ENCODE measurements around the gene PNMA6F.

DNA sequence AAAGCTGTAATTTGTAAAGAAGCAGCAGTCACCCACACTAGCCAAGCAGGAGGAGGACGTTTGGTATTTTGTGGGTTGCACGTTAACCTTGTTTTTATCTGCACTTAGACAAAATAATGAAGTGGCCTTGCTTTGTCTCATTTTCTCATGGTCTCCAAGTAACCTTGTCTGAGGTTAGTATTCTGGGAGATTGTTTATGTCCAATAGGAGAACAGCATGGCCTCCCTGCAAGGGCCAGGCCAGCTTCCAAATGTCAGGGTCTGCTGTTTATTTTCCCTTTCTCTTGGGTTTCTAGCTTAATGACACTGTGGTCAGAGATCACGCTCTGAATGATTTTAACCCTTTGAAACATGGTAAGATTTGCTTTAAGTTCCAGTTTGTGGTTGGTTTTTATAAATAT is 49.7 kb upstream of the PNMA6F start:
- TF ChIP-seq CTCF (IDR thresholded peaks at IDR 0.05) = no peak
- no peak for TF ChIP-seq POLR2A (IDR thresholded peaks at IDR 0.05)

Data from right lobe of liver (tissue), 4 donors.